NCI-H1930 (cell line): ENCODE data around the gene ARHGAP10.

Experiments
- DNase-seq, 2 experiments: peaks; one replicate each; lab custom pipeline; 2025; lab: John Stamatoyannopoulos, UW

The ARHGAP10 gene

DNA sequence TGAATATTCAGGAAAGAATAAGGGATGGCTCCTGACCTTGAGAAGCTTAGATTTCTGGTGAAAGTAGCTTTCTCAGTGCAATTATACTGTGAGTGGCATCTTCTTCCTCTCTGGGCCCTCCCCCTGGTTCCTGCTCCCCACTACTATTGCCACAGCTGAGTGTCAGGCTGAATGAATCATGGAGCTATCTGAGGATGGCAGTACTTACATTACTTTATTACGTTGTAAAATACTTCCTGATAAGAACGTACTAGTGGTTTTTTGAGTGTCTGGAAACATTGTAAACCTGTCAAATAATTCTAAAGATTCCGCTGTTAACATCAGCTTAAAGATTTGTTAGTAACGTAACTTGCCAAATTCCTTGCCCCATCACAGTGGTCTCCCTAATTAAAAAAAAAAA, 36.2 kb downstream of the ARHGAP10 start:
- no peak for DNase-seq

- DNase-seq = no peak
Observed at GRCh38 chr4:147769386-147769785, 37.5 kb downstream of the ARHGAP10 start.

DNA sequence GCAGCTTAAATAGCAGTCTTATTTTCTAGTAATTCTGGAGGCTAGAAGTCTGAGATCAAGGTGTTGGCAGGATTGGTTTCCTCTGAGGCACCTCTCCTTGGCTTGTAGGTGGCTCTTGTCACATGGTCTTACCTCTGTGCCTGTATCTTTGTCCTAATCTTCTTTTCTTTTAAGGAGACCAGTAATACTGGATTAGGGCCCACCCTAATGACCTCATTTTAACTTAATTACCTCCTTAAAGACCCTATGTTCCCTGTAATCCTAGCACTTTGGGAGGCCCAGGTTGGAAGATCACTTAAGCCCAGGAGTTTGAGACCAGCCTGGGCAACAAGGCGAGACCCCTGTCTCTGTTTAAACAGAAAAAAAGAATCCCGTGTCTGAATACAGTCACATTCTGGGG, 38.9 kb downstream of the ARHGAP10 start:
- DNase-seq = no peak

- DNase-seq = no peak
Observed at GRCh38 chr4:147772056-147772455, 40.2 kb downstream of the ARHGAP10 start.

GRCh38 chr4:147772459-147772969, 40.6 kb downstream of the ARHGAP10 start:
- DNase-seq = peak in 1 of 2 experiments; percentile 10

GRCh38 chr4:147773261-147774184, 41.6 kb downstream of the ARHGAP10 start:
- DNase-seq = no peak

DNA sequence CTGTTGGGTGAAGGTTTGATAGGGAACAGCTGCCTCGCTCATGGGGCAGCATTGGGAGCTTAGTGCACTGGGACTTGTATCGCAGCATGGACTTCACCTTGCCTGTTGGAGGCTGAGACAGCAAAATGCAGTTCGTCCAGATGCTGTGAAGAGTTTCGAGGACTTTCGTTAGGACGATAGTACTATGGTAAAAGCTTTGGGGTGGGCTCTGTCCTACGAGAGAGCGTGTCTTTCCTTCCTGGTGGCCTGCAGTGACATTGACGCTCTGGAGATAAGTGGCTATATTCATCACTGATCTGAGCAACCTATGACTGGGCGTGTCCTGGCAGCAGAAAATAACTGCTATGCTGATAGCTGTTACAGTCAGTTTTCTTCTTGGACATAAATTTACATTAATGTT, 44.8 kb downstream of the ARHGAP10 start:
- DNase-seq = no peak

GRCh38 chr4:147777456-147778091, 45.7 kb downstream of the ARHGAP10 start:
- no peak for DNase-seq

- DNase-seq = no peak
Observed at GRCh38 chr4:147778942-147779341, 47.1 kb downstream of the ARHGAP10 start.

- DNase-seq = no peak
Observed at GRCh38 chr4:147779451-147779850, 47.6 kb downstream of the ARHGAP10 start.

- DNase-seq = no peak
Observed at GRCh38 chr4:147780137-147780777, 48.4 kb downstream of the ARHGAP10 start.

DNA sequence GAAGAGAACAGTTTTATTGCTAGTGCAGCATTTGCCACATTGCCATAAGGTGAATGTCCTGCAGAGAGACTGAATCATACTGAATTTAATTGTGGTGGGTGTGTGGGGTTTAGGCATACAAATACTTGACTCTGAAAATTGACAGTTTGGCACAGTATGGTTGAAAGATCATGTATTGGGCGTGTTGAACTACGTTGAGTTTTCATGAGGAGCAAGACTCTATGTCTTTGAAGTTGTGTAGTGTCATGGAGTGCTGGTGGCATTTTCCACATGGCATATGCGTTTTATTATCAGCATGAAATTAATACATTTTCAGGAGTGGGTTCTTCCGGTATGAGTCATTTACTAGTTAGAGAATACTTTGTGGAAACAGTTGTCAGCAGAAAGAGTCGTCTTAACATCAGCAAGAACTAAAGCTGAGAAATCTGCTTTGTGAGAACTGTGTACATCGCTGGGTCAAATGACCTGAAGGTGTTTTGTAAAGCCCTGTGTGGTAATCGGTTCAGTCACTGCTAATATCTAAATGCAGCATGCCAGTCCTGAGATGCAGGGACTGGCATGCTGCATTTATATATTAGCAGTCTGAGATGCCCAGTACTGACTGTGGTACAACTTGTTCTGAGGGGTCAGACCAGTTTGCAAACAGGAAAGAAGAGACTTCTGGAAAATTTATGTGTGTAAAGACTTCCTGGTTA, 50.3 kb downstream of the ARHGAP10 start:
- DNase-seq = no peak

DNA sequence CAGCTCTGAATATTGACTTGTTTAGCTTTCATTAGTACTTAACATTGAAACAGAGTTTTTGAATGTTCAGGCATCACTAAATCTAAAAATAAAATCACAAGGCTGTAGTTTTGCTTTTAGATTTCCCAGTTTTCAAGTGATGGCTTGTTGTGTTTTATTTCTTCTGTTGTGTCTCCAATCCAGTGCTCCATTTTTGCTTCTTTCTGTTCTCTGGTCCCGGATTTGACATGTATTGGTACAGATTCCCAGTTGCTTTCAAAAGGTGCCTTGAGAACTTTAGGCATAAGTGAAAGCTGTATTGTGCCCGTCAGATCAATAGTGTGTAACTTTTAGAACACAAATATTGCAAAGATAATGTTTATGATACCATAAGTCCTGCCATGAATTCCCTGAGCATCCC, 53.2 kb downstream of the ARHGAP10 start:
- DNase-seq = no peak

DNA sequence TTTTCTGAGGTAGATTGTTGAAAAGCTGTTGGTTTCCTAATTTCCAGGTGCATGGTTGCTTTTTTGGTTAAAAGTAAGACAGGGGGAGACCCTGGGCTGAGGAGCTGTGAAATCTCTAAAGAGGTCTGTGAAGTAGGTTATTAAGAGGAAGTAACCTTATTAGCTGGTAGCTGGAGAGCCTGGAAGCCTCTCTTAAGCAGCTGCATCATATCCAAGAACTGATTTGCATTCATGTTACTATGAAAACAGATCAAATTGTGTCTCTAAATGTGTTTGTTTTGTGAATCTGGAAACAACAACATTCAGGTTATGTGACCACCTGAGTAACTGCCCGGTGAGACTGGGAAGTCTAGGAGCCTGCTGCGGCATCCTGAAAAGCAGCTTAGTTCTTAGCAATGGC, 54.1 kb downstream of the ARHGAP10 start:
- no peak for DNase-seq

GRCh38 chr4:147786531-147786930, 54.6 kb downstream of the ARHGAP10 start:
- DNase-seq = no peak

DNA sequence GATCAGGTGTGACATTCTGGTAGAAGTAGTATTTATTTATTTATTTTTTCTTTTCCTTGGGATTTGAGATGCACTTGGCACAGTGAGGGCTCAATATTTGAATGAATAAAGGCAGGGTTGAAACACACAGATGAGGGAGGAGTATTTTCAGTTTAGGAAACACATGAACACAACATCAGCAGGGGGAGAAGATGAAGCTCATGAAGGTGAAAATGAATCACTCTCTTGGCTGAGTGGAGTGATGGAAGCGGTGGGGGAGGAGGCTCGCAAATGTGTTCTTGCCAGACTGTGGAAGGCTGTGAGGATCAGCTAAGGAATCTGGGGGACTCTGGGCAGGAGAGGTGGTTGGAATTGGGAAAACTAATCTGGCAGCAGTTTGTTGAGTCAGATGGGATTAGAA, 55.3 kb downstream of the ARHGAP10 start:
- no peak for DNase-seq

- DNase-seq = no peak
Observed at GRCh38 chr4:147788791-147789190, 56.9 kb downstream of the ARHGAP10 start.

DNA sequence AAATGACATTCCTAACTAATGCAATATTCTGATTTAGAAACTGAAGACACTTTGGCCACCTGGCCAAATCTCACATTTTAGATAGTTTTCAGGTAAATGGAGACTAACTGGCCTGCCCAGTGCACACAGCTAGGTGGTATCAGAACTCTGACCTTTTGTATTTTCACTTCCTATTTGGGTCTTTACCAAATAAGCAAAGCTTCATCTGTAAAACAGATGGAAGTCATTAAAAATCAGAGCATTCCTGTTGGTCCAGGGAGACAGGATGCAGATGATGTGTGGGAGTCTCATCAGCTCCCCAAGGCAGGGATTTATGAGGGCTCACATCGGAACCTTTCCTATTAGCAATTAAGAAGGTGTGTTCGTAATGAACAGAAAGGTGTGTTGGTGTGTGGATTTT, 57.7 kb downstream of the ARHGAP10 start:
- no peak for DNase-seq

DNA sequence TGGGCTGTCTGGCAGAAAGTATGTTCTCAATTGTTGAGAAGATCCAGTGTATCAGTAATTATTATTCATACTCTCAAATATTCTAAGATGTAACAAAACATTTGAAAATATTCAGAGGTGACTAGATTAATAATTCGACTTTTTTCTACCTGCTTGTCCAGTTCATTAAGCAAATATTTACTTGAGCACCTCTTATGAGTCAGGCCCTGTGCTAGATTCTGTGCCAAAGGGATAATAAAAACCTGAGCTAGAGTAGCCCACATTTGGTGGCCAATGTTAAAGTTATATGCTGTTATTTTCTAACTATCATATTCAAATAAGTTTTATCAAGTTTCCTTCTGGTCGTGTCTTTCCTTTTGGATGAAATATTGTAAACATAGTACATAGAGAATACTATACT, 58.5 kb downstream of the ARHGAP10 start:
- no peak for DNase-seq

DNA sequence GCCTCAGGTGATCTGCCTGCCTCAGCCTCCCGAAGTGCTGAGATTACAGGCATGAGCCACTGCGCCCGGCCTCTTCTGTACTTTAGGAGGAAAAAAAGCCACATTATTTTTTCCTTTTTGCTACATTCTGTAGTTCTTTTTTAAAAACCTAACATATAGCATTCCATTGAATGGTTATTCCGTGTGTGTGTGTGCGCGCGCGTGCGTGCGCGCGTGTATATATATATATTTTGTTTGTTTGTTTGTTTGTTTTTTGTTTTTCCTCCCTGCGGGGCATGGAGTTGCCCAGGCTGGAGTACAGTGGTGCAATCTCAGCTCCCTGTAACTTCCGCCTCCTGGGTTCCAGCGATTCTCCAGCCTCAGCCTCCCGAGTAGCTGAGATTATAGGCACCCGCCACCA, 59.5 kb downstream of the ARHGAP10 start:
- DNase-seq = no peak

- DNase-seq = no peak
Observed at GRCh38 chr4:147791865-147792264, 60.0 kb downstream of the ARHGAP10 start.
